UCSD-AML1 (cell line): Measurements from ENCODE around the gene IZUMO2.
"Not testable (repeated sequence)": the region's sequence is repeated elsewhere in the genome, so short reads cannot be mapped to it uniquely, and the experiment has no call there.

ENCODE experiments used
- DNase-seq: peaks from one replicate; lab custom pipeline; 2025; ENCODE audit not compliant: unreplicated experiment; lab: John Stamatoyannopoulos, UW

IZUMO2 gene

DNA sequence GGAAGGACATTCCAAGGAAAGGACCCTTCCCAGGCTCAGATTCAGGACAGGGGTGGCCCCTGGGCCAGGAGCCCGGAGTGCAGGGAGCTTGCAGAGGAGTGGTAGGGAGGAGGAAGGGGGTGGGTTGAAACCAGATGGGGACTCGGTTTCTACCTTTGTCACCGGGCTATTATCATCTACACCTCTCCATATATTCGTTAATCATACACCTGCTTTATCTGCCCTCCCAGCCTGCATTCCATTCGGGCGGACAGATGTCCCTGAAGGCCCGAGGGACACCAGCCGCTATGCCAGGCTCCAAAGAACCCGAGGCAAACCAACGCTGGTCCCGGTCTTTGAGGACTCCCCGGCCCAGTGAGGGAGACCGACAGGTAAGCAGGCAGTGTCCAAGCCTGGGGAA lies 24.9 kb upstream of the IZUMO2 start:
- no peak for DNase-seq

DNA sequence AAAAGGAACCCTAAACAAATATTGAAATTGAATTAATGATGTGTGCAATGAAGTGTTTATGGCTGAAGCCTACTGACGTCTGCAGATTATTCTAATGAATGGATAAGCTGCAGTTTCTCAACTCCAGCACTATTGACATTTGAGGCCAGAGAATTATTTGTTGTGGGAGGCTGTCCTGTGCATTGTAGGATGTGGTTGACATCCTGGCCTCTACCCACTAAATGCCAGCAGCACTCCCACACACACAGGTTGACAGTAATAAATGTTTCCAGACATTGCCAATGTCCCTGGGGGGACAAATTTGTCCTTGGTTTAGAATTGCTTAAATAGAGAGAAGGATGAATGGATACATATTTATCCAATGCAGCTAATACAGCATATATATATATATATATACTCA lies 21.1 kb upstream of the IZUMO2 start:
- no peak for DNase-seq

DNA sequence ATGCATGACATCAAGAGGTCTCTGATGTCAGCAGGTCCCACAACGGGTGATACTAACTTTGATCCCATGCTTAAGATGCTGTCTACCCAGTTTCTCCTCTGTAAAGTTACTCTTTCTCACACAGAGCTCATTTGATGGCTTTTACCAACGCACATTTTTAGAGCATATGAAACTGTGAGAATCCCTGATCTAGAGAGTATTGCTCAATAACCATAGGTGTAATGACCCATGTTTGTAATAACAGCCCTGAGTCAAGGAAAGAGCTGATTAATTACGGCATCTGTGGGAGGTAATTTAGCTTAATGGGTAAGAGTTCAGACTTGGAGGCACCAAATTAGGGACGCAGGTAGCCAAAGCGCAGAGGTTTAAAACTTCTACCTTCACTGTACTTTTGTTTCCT lies 18.0 kb upstream of the IZUMO2 start:
- DNase-seq: no peak

DNA sequence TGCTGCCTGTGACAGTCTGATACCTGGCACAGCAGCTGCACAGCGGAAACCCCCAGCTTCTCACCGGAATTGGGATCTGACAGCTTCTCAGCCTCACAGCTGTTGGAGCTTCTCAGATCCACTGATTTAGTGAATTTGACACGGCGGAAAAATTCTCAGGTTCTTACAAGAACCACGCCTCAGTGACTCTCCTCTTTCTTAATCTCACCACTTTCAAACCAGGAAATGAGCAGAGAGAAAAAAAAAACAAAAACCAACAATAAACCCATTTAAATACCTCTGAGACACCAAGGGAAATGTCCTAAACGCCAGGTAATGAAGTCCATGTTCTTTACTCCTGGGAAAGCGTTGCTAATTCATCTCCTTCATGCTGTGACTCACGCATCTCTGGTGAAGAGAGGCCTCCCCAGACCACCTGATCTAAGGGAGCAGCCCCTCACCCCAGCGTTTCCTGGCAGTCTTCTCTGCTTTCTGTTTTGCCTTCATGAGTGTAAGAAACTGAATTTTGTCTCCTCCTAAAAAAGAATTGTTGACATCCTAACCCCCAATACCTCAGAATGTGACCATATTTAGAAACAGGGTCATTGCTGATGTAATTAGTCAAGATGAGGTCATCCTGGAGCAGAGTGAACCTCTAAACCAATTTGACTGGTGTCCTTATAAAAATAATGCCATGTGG lies 15.9 kb upstream of the IZUMO2 start:
- no peak for DNase-seq

DNA sequence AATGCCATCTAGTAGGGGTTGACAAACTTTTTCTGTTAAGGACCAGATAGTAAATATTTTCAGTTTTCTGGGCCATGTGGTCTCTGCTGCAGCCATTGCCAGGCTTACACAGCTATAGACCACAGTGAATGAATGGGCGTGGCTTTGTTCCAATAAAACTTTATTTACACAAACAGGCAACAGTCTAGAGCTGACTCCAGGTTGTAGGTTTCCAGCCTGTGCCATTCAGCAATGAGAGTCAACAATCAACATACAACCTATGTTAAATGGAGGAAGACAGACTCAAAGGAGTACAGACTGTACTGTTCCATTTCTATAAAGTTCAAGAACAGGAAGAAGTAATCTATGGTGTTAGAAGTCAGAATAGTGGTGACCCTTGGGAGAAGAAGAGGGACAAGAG lies 15.2 kb upstream of the IZUMO2 start:
- DNase-seq: no peak

DNA sequence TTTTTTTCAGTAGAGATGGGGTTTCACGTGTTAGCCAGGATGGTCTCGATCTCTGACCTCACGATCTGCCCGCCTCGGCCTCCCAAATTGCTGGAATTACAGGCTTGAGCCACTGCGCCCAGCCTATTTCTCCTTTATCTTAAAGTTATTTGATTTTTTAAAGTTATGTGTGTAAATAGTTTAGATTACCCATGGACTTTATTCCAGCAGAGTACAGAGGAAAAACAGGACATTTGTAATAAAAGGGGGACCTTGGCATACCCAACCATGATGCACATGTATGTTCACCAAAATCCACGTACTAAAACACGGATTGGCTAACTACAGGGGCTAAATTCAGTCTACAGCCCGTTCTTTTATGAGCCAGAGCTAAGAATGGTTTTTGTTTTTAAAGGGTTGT lies 13.7 kb upstream of the IZUMO2 start:
- no peak for DNase-seq

DNA sequence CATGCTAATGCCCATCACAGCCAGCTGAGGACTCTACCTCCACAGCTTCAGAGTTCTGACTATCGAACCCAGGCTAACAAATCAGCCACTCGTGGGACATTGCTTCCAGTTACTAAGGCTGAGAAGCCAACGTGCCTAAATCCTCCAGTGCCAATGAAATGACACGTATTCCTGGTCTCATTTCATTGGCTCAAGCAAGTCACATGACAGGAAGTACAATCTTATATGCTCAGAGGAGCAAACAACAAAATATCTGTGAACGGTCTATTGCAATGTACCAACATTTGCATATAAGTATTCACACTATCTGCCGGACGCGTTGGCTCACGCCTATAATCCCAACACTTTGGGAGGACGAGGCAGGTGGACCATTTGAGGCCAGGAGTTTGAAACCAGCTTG lies 12.8 kb upstream of the IZUMO2 start:
- DNase-seq: no peak

DNA sequence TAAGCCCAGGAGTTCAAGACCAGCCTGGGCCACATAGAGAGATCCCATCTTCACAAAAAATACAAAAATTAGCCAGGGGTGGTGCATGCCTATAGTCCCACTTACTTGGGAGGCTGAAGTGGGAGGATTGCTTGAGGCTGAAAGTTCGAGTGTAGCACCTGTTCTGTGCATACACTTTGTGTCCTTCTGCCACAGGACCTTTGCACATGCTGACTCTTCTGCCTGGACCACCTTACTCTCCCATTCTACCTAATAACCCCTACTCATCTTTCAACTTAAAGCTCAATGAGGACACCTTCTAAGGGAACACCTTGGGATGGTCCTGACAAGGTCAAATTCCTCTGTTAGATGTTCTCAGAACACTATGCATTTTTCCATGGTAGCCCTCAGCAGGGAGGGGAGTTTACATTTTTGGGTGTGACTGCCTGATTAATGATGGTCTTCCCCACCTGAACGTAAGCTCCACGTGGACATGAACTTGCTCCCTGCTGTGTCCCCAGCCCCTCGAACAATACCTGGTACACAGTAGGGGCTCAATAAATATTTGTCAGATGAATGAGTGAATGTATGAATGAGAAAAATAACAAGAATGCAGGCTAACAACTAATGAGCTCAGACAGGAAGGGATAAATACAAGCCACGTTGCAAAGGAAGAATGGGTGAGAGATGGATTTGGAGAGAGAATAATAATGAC lies 11.2 kb upstream of the IZUMO2 start:
- DNase-seq: no peak

DNA sequence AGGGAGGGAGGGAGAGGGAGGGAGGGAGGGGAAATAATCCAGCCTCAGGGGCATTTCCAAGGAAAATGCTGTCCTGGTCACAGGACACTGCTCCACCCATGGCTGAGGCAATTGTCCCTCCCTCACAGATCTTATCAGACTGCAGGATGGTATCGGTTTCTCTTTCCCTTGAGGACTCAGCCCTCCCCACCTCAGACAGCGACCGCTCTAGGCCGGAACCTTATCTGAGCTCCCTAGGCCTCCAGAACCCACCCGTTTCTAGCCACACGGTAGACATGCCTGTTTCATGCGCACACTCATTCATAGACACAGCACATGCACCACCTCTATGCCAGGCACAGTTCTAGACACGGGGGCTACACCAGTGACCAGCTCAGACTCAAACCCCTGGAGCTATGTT lies 10.0 kb upstream of the IZUMO2 start:
- DNase-seq: no peak

DNA sequence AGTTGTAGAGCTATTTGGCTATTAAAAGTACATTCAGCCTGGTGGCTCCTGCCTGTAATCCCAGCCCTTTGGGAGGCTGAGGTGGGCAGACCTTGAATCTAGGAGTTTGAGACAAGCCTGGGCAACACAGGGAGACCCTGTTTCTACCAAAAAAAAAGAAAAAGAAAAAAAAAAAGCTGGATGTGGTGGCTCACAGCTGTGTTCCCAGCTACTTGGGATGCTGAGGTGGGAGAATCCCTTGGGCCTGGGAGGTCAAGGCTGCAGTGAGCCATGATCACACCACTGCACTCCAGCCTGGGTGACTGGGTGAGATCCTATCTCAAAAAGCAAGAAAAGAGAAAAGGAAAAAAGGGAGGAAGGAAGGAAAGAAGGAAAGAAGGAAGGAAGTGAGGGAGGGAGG lies 9.6 kb upstream of the IZUMO2 start:
- DNase-seq: no peak

DNA sequence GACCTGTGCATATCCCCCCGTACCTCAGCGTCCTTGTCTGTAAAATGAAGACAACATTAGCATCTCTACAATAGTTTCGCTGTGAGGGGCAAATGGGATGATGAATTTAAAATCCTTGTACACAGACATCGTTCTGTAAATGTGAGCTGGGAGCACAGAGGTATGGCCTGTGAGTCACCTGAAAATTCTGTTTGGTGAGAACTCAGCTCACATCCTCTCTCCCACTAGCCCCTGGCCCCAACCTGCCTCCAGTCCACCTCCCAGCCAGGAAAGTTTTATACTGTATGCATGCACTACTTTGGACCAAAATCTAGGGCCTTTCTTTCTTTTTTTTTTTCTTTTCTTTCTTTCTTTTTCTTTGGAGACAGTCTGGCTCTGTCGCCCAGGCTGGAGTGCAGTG lies 8.7 kb upstream of the IZUMO2 start:
- no peak for DNase-seq

DNA sequence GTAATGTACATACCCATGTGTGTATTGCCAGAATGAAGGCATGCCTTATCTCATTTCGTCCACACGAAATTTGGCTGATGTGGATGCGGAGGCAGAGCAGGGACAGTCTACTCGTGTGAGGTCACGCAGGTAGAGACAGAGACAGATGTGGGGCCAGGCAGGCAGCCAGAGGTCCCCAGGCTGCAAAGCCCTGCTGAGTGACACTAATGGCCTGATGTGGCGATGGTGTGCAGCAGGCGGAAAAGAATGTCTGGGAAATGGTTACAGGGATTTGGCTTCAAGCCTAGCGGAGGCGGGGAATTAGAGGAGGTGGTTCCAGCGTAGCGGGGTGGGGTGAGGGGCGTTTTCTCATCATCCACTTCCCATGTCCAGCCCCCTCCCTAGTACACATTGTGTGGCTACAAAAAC lies 4.2 kb upstream of the IZUMO2 start:
- no peak for DNase-seq

DNA sequence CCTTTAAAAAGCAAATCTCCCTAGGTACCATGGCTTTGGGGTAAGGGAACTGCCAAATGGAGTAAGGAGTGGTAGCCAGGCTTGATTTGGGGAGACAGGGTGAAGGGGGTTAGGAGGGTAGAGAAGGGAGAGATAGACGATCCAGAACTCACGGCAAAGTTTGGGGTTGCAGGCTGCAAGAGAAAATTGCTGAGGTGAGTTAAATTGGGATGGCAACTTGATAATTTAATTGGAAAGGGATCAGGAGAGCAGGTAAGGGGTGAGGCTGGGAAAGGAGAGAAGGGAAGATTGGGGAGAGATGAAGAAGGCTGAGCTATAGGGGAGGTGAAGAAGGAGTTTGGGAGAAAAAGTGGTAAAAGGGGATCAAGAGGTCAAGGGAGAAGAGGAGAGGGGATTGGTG lies 4.0 kb downstream of the IZUMO2 start:
- no peak for DNase-seq

DNA sequence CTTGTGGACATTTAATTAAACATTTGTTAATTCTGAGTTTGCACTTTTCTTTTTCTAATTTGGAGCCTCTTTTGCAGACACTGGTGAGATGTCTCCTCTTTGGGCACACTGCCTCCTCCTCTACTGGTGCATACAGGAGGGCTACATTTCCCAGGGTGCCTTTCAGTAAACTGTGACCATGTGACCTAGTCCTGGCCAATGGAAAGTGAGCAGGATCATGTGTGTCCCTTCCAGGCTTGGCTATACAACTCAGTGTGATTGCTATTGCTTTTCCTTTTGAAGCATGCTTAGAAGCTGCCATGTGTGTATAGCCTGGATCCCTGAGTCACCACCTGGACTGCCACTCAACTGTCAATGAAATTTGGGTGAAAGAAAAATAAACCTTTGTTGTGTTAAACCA lies 4.5 kb downstream of the IZUMO2 start:
- no peak for DNase-seq

DNA sequence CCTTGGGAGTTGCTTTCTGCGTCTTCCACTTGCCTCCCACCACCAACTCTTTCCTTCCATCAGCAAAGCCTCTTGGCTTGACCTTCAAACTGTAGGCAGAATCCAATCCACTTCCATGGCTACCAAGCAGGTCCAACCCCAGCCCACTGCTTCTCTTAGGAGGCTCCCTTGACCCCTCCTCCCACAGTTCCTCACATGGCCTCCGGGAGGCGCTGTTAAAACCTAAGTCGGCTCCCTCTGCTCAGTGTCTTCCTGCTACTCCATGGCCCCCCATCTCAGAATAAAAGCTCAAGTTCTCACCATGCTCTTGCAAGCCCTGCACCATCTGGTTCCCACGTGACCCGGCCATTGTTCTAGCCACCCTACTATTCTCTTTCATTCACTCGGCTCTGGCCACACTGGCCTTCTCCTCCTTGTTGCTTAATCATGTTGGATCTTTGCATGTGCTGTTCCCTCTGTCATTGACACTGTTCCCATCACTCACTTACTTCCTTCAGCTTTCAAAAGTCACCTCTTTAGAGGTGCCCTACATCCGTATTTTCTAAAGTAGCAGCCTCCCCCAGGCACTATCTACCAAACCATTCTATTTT lies 7.5 kb downstream of the IZUMO2 start:
- DNase-seq: no peak

DNA sequence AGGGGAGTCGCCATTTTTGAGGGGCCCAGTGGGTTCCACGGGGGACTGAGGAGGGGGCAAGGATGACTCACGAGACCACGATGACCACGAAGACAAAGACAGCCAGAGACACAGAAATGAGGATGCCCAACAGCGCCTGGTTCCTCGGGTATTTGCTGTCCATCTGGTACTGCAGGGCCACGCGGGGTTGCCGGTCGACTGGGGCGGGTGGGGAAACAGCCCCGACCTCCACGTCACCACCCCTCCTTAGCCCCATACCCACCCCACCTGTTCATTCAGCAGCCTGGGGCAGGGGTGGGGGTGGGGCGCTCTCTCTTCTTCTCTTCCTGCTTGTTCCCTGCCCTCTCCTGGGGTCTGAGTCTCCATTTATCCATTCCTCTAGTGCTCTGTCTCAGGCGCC lies 8.6 kb downstream of the IZUMO2 start:
- no peak for DNase-seq

DNA sequence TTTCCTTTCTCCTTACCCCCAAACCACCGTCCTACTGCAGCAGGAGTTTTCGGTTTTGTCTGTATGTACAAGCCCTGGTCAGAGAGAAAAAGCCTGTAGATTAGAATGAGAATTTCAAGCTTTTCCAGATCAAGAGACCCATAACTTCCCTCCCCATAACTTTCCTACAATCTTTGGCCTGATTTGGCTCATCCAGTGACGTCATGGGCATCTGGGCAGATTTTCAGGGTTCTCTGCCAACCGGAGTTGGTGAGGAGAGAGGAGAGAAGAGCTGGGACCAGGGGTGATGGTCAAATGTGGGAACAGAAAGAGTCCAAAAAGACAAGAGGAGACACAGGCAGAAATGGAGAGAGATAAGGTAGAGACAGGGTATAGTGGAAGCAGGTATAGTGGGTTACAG lies 10.5 kb downstream of the IZUMO2 start:
- no peak for DNase-seq

DNA sequence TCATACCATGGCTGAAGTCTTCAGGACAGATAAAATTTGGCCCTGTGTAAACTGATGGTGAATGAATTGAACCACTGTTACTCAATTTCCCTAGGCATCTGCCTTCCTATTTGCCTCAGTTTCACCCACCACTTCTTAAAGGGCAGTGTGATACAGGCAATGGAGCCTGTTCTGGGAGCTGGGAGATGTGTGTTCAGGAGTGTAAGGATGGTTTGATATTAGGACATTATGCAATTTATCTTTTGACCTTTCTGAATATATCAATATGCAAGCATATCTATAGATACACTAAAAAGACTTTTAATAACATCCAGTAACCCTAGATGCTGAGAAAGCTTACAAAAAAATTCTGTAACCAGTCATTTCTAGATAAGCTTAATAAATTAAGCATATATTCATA lies 14.6 kb downstream of the IZUMO2 start:
- DNase-seq: no peak

DNA sequence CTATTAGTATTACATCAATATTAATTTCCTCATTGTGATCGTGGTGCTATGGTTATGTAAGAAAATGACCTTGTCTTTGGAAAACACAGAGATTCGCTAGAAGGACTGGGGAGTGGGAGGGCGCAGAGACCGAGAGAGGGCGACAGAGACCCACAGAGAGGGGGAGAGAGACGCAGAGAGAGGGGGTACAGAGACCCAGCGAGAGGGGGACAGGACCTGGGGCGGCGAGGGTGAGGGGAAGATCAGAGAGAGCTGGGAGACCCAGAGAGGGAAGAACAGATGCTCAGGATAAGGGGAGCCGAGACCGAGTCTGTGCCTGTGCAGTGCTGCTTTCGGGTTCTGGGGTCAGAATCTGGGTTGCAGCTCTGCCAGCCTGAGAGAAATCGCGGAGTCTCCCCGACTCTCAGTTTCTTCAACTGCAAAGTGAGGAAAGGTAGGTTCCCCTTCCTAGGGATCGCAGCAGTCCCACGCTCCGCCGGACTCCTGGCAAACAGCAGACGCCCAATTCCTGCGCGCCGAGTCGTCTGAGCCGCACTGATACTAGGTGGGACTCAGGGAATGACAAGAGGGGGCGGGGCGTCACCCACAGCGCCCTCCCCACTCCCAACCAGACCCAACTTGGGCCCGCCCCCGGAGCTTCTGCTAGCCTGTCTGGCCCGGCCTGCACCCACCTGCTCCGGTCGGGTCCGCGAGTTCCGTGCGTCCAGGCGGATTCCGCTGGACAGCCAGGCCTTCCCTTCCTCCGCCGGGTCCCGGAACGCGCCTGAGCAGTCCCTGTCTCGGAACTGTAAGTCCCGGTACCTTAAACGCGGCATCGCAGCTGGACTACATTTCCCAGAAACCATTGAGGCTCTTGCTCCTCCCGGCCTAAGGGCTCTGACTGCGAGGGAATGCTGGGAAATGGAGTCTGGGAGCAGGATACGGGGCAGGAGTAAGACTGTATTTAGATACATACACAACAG lies 15.3 kb downstream of the IZUMO2 start:
- peak; percentile 73 for DNase-seq

DNA sequence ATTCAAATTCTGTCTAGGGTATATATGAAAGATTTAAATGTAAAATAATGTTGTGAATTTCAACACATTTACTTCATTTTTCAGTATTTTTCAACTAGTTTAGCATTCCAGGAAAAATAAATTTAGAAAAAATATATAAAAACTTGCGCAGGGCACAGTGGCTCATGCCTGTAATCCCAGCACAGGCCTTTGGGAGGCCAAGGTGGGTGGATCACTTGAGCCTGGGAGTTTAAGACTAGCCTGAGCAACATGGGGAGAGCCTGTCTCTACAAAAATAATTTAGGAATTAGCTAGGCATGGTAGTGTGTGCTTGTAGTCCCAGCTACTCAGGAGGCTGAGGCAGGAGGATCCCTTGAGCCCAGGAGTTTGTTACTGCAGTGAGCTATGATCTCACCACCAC lies 21.2 kb downstream of the IZUMO2 start:
- DNase-seq: not testable (repeated sequence)

DNA sequence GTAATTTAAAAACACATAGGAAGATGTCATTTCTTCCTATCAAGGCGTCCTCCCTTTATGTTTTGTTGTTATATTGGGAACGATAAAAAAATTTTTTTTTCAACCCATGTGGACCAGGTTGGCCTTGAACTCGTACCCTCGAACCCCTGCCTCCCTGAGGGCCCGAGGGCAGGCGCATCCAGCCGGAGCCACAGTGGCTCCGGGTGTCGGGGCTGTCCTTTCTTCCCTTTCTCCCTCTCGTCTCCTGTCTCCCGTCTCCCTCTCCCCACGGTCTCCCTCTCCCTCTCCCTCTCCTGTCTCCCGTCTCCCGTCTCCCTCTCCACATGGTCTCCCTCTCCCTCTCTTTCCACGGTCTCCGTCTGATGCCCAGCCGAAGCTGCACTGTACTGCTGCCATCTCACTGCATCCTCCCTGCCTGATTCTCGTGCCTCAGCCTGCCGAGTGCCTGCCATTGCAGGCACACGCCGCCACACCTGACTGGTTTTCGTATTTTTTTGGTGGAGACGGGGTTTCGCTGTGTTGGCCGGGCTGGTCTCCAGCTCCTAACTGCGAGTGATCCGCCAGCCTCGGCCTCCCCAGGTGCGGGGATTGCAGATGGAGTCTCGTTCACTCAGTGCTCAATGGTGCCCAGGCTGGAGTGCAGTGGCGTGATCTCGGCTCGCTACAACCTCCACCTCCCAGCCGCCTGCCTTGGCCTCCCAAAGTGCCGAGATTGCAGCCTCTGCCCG lies 22.8 kb downstream of the IZUMO2 start:
- not testable (repeated sequence) for DNase-seq
